ENCODE measurements around the gene FGD1.
"Not testable (repeated sequence)": the region's sequence is repeated elsewhere in the genome, so short reads cannot be mapped to it uniquely, and the experiment has no call there.

Gene FGD1

DNA sequence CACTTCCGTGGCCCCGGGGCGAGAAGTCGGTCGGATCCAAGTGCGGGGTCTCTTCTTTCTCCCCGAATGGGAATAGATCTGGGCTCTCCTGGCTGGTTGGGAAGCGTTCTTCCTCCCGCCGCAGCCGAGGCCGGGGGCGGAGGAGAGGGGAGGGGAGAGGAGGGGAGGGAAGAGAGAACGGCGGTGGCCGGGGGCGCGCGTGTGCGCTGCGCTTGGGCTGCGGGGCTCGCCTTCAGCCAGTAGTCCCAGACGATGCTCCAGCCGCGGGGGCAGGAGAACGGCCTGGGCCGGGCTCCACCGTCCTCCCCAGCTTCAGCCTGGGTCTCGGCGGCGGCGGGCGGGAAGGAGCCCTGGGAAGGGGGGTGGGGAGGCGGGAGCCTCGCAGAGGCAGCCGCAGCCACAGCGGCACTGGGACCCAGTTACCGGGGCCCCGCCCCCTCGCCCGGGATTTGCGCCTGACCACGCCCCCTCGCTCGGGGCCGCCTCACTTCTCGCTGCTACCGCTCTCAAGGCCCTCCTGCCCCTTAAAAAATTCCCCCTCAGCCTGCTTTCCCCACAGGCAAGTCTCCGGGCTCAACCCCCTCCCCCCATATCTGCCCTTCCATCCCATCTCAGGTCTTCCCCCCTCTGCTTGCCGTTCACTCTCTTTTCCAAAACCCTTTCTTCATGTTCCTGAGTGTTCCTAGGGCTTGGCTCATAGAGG, at the start of gene FGD1:
FGD1 (minus strand) TSS at position 421 of the 703 bp plus-strand sequence. CDS start 802 bp downstream, outside the sequence.
- peak in 2 of 3 donors; percentile 23 to 35 for DNase-seq (ENCODE audit: low read depth in 2 of 3, low spot score in 1 of 3)

GRCh38 chrX:54542239-54542638, 46.2 kb upstream of the FGD1 start:
- DNase-seq (ENCODE audit: low read depth in 2 of 3, low spot score in 1 of 3): not testable (repeated sequence)

GRCh38 chrX:54540289-54540688, 44.3 kb upstream of the FGD1 start:
- no peak for DNase-seq (ENCODE audit: low read depth in 2 of 3, low spot score in 1 of 3)

GRCh38 chrX:54534271-54534670, 38.2 kb upstream of the FGD1 start:
- no peak for DNase-seq (ENCODE audit: low read depth in 2 of 3, low spot score in 1 of 3)

GRCh38 chrX:54530357-54530900, 34.4 kb upstream of the FGD1 start:
- DNase-seq (ENCODE audit: low read depth in 2 of 3, low spot score in 1 of 3): no peak

GRCh38 chrX:54529552-54530356, 33.7 kb upstream of the FGD1 start, which contains the start of gene GNL3L:
TSS of gene GNL3L (plus strand) at chrX:54530219. CDS start at chrX:54532567, 2,348 bp downstream.
- peak; percentile 63 to 73 (median 73) for DNase-seq (ENCODE audit: low read depth in 2 of 3, low spot score in 1 of 3)

DNA sequence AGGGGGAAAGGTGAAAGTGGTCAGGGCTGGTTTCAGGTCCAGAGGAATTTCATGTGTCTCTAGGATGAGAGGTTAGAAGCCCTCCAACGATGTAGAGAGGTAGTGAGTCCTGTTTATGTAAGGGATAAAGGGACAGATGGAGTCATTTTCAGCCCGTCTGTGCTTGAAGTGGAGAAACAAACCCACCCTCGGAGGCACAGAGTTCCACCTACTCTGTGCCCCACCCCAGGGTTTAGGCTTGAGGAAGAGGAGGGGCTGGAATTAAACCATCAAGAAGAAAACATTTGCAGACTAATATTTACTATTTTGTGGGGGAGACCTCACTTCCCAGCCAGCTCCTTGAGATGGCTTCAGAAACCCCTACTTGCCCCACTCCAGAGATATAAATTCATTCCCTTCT, 33.1 kb upstream of the FGD1 start:
- no peak for DNase-seq (ENCODE audit: low read depth in 2 of 3, low spot score in 1 of 3)

- no peak for DNase-seq (ENCODE audit: low read depth in 2 of 3, low spot score in 1 of 3)
These were observed 13.4 kb upstream of the FGD1 start for GRCh38 chrX:54509400-54509799.

- no peak for DNase-seq (ENCODE audit: low read depth in 2 of 3, low spot score in 1 of 3)
These were observed 902 bp upstream of the FGD1 start for GRCh38 chrX:54496936-54497335.

- no peak for DNase-seq (ENCODE audit: low read depth in 2 of 3, low spot score in 1 of 3)
These were observed 451 bp upstream of the FGD1 start for GRCh38 chrX:54496517-54496852.

- no peak for DNase-seq (ENCODE audit: low read depth in 2 of 3, low spot score in 1 of 3)
These were observed 833 bp downstream of the FGD1 start for GRCh38 chrX:54494989-54495813.

DNA sequence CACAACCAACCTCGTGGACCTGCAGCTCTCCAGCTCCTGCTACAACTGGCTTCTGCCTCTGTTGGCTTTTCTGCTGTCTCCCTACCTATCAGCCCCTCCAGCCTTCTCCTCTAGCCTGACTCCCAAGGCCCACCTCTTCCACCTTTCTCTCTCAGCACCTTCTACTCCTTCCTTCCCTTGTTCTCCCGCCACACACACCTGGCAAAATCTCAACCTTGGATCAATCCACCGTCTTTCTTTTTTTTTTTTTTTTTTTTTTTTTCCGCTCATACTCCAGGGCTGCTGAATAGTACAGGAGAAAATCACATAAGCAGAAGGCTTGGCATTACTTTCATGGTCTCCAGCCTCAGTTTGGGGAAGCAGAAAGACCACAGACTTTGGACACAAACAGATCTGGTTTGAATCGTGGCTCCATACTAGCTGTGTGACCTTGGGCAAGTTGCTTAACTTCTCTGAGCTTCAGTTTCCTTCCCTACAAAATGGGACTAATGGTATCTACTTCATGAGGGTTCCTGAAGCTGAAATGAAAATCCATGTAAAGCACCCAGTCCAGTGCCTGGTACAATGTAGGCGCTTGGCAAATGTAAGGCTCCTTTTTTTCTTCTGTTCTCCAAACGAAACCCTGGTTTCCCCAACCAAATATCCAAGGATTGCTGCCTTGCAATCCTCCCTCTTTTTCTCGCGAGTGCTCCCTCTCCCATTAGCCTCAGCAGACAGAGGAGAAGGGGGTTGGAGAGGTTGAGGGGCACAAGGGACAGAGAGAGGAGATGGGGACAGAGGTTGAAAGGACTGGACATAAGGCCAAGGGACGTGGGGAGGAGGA, 1.7 kb downstream of the FGD1 start:
- DNase-seq (ENCODE audit: low read depth in 2 of 3, low spot score in 1 of 3): no peak

DNA sequence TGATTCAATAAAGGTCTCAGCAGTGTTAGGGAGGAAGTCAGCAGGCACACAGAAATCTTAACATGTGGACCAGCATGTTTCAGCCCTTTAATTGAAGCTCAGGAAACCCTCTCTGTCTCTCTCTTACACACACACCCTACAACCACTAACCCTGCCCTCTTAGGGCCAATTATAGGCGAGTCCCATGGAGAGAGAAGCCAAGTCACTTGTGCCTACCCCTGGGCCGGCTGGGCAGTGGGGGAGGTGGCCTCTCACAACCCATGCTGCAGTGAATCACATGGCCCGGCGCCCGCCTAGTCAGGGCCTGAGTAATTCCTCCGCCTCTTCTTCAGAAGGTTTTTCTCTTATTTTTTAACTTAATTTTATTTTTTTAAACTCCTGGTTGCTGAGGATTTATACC, 3.7 kb downstream of the FGD1 start:
- no peak for DNase-seq (ENCODE audit: low read depth in 2 of 3, low spot score in 1 of 3)

DNA sequence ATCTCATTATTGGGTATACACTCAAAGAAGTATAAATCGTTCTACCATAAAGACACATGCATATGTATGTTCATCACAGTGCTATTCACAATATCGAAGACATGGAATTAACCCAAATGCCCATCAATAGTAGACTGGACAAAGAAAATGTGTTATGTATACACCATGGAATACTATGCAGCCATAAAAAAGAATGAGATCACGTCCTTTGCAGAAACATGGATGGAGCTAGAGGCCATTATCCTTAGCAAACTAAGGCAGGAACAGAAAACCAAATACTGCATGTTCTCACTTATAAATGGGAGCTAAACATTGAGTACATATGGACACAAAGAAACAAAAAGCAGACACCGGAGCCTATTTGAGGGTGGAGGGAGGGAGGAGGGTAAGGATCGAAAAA, 6.2 kb downstream of the FGD1 start:
- DNase-seq (ENCODE audit: low read depth in 2 of 3, low spot score in 1 of 3): not testable (repeated sequence)

DNA sequence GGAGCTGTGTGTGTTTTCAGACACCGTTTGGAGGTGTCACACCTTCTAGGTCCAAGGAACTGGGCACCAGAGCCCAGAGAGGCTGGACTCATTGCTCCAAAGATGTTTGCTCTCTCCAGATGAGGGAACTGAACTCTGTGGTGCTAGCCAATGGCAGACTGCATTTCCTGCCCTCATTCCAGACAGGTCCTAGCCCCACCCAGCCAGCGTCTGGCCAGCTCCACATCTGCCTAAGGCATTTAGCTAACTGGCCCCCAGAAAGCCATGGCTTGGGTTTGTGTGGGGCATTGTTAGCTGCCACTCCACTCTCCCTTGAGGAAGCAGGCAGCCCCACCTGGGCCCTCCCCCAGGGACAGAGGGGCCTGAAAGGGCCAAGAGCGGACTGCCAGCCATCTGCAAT, 11.4 kb downstream of the FGD1 start:
- no peak for DNase-seq (ENCODE audit: low read depth in 2 of 3, low spot score in 1 of 3)

DNA sequence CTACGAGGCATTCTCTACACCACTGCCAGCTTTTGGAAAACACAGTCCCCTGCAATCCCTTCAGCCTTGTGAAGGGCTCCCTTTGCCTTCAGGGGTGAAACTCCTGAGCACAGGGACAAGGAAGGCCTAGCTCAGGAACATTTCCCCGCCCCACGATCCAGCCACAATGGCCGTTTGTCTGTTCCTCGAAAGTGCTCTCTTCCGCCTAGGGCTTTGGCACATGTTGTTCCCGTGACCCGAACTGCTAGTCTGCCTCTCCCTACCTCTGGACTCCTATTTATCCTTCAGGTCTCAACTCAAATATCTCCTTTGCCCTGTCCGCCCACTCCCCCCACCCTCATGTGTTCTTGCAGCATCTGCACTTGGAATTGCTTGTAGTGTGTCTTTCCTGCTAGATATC, 12.1 kb downstream of the FGD1 start:
- DNase-seq (ENCODE audit: low read depth in 2 of 3, low spot score in 1 of 3): no peak

- no peak for DNase-seq (ENCODE audit: low read depth in 2 of 3, low spot score in 1 of 3)
These were observed 13.0 kb downstream of the FGD1 start for GRCh38 chrX:54482839-54483593.

DNA sequence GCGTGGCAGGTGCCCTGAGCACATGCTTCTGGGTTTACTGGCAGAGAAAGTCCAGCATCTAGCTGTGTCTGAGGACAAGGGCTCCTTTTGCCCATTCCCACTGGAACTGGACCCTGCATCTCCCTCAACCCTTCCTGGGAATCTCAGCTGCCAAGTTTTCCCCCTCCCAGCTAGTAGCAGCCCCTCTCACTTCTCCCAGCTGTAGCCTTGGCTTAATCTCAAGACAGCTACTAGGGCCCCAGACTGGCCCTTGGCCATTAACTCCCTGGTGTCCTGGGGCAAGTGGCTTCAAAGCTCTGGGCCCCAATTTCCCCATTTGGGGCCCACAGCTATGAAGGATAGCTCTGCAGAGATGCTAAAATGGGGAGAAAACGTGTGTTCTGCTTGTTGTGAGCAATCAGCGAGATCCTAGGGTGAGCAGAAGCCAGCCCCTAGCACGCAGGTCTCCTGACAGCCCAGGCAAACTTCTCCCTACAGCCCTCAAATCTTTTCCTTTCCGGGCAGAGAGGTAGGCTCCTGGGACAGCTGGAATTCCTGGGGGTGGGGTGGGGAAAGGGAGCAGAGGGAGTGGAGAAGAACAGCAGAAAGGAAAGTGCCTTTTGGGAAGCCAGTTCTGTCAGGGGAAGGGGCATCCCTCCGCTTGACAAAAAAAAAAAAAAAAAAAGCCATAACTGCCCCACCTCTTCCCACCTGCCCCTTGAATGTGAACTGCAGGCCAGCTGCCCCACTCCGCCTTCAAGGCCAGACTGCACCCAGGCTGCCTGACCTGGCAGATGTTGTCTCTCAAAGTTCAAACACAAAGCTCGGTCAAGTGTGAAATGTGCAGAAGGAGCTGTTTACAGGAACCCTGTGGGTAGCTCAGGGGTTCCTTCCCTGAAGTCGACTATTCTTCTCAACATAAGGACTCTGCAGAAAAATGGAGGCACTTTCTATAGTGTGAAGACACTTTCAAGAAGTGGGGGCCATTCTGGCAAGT, 16.6 kb downstream of the FGD1 start:
- no peak for DNase-seq (ENCODE audit: low read depth in 2 of 3, low spot score in 1 of 3)
